Stimulated activated CD4-positive, alpha-beta T cell treated with anti-CD3 and anti-CD28 coated beads, TNF-alpha, amount 100 ng/mL, for 48 hours (primary cell): ENCODE results near the gene CDC20.
A peak's percentile ranks its signal among the peaks of the same experiment; 100 is the strongest.
"Not testable (repeated sequence)": the region's sequence is repeated elsewhere in the genome, so short reads cannot be mapped to it uniquely, and the experiment has no call there.

ENCODE experiments used
- DNase-seq, 3 donors: peaks; one replicate each; pipeline ENCODE4 v3.0.0-alpha.2; 2020; ENCODE audit warnings: low read depth in 3 of 3

Gene CDC20

GRCh38 chr1:43382027-43382779 lies 23.4 kb downstream of the CDC20 start:
- no peak for DNase-seq

- DNase-seq, result no peak
Observed at GRCh38 chr1:43383449-43383848, 24.7 kb downstream of the CDC20 start.

GRCh38 chr1:43386676-43387075 lies 27.9 kb downstream of the CDC20 start:
- DNase-seq, result no peak

- no peak for DNase-seq
Observed at GRCh38 chr1:43387976-43388599, 29.3 kb downstream of the CDC20 start.

- DNase-seq, result no peak
Observed at GRCh38 chr1:43388613-43389012, 29.8 kb downstream of the CDC20 start.

GRCh38 chr1:43389326-43390313 lies 30.8 kb downstream of the CDC20 start, which contains the start of the genes MED8 and SZT2:
TSS of gene MED8 (minus strand) at chr1:43389800. CDS start at chr1:43389764, 36 bp downstream.
TSS of gene SZT2 (plus strand) at chr1:43389899. CDS start at chr1:43389969, 70 bp downstream.
- DNase-seq, result peak; percentile 88 to 90 (median 89)

- DNase-seq, result no peak
Observed at GRCh38 chr1:43392702-43393101, 33.9 kb downstream of the CDC20 start.

GRCh38 chr1:43395523-43395922 lies 36.7 kb downstream of the CDC20 start:
- no peak for DNase-seq

GRCh38 chr1:43396059-43396458 lies 37.3 kb downstream of the CDC20 start:
- no peak for DNase-seq

GRCh38 chr1:43398227-43398626 lies 39.4 kb downstream of the CDC20 start:
- no peak for DNase-seq

GRCh38 chr1:43400441-43400840 lies 41.7 kb downstream of the CDC20 start:
- not testable (repeated sequence) for DNase-seq

GRCh38 chr1:43402089-43402865 lies 43.5 kb downstream of the CDC20 start:
- no peak for DNase-seq

- no peak for DNase-seq
Observed at GRCh38 chr1:43404353-43404752, 45.6 kb downstream of the CDC20 start.

GRCh38 chr1:43405219-43405875 lies 46.6 kb downstream of the CDC20 start:
- no peak for DNase-seq

GRCh38 chr1:43405876-43406234 lies 47.1 kb downstream of the CDC20 start:
- no peak for DNase-seq

- no peak for DNase-seq
Observed at GRCh38 chr1:43410571-43410970, 51.8 kb downstream of the CDC20 start.
